K562 (cell line): ENCODE data around the gene GPR15LG. TPM values are rescaled to one million over a fixed set of nuclear protein-coding genes. Genes with fewer than 3 reads are reported as not detected.

ENCODE experiments used
- ATAC-seq: fragments of 200-7000 bp; cut with Tn5 transposase; 3 replicates; pipeline ENCODE4 v1.9.1; 2020; ENCODE audit warnings: moderate library complexity
- BruUV-seq: library from RNA; stranded (reverse); fragments of 400-500 nt; replicated peaks from 2 replicates; lab custom pipeline; 2021; lab: Mats Ljungman, UMichigan
- CTCF ChIA-PET: fragments of 300-600 bp; formaldehyde crosslinking; extraction: SDS; loops from one replicate; lab custom pipeline; 2021; ENCODE audit warnings: low intra/inter-chr PET ratio; lab: Yijun Ruan, JAX
- POLR2A ChIA-PET: fragments of 300-600, 350-650 bp; sonication (Branson Sonifier 250); formaldehyde crosslinking; extraction: SDS; loops from one replicate; lab custom pipeline; 2021; ENCODE audit warnings: antibody characterized with exemption, inconsistent platforms; lab: Yijun Ruan, JAX
- DNase-seq, 4 experiments: peaks; one replicate each; pipeline versions ENCODE4 v3.0.0 to v3.0.0-alpha.2; 2011 to 2018; ENCODE audit warnings: low spot score in 3 of 4, mixed read lengths in 3 of 4; ENCODE audit errors: extremely low read depth in 1 of 4
- FAIRE-seq: peaks from 2 replicates; lab custom pipeline; 2011; peaks lifted over from hg19 to GRCh38; lab: Jason Lieb, UNC
- H2AFZ ChIP-seq: 2 replicates; pipeline ENCODE4 v1.6.0; 2011; ENCODE audit warnings: low read depth, low read length, control low read depth, inconsistent platforms
- H3K27ac ChIP-seq: fragments of 200-600 bp; 3 replicates; pipeline ENCODE4 v1.8.0; 2011; ENCODE audit warnings: low read depth, mild to moderate bottlenecking, control low read depth, inconsistent platforms, low read length, moderate library complexity, mixed read lengths; ENCODE audit errors: extremely low read depth
- H3K27me3 ChIP-seq, 2 experiments: fragments of 300-600 bp in 1 of 2; 2 replicates in 1 of 2; 3 replicates in 1 of 2; pipeline versions ENCODE4 v1.6.0 to v1.8.0; 2011; ENCODE audit warnings: inconsistent platforms in 2 of 2, low read length in 2 of 2, mild to moderate bottlenecking in 1 of 2, mixed read lengths in 1 of 2, moderate library complexity in 1 of 2; ENCODE audit not compliant: control insufficient read depth in 2 of 2, insufficient read depth in 2 of 2
- H3K36me3 ChIP-seq: fragments of 300-600 bp; 3 replicates; pipeline ENCODE4 v1.8.0; 2011; ENCODE audit warnings: mild to moderate bottlenecking, low read length, inconsistent platforms; ENCODE audit not compliant: control insufficient read depth, insufficient read depth
- H3K4me1 ChIP-seq, 2 experiments: fragments of 200-600 bp in 1 of 2; replicated peaks in 1 of 2; 2 replicates in 1 of 2; 3 replicates in 1 of 2; pipeline versions ENCODE4 v1.5.1 to v1.8.0; 2011; ENCODE audit warnings: inconsistent platforms in 2 of 2, low read length in 2 of 2, mild to moderate bottlenecking in 1 of 2, mixed read lengths in 1 of 2, moderate library complexity in 1 of 2; ENCODE audit not compliant: control insufficient read depth in 2 of 2, insufficient read depth in 2 of 2
- H3K4me2 ChIP-seq: 2 replicates; pipeline ENCODE4 v1.6.1; 2011; ENCODE audit warnings: low read length, control low read depth, inconsistent platforms, mixed read lengths; ENCODE audit not compliant: insufficient read depth
- H3K4me3 ChIP-seq: fragments of 200-600 bp; sonication (generic), shearing (Covaris generic); 2 replicates; pipeline ENCODE4 v1.5.1; 2016; ENCODE audit warnings: control low read depth, inconsistent platforms
- H3K79me2 ChIP-seq: fragments of 200-600 bp; 3 replicates; pipeline ENCODE4 v1.8.0; 2011; ENCODE audit warnings: low read length, inconsistent platforms; ENCODE audit not compliant: control insufficient read depth, insufficient read depth
- H3K9ac ChIP-seq, 2 experiments: 2 replicates each; pipeline versions ENCODE4 v1.6.0 to v1.6.1; 2011; ENCODE audit warnings: low read depth in 2 of 2, low read length in 2 of 2, control low read depth in 1 of 2, inconsistent platforms in 1 of 2, mild to moderate bottlenecking in 1 of 2, mixed read lengths in 1 of 2; ENCODE audit not compliant: insufficient read depth in 1 of 2
- H3K9me1 ChIP-seq: one replicate; pipeline ENCODE4 v1.6.0; 2011; ENCODE audit warnings: inconsistent platforms, mild to moderate bottlenecking, low read length, moderate library complexity; ENCODE audit not compliant: control insufficient read depth, insufficient read depth
- H3K9me3 ChIP-seq: replicated peaks from 2 replicates; pipeline ENCODE4 v1.5.1; 2011; ENCODE audit warnings: low read depth, low read length, inconsistent platforms; ENCODE audit not compliant: control insufficient read depth, insufficient read depth
- H4K20me1 ChIP-seq: replicated peaks from 2 replicates; pipeline ENCODE4 v1.6.1; 2011; ENCODE audit warnings: low read length, inconsistent platforms, mixed read lengths; ENCODE audit not compliant: control insufficient read depth, insufficient read depth
- GATAD2A ChIP-seq: fragments of 450-650 bp; IDR thresholded peaks from 2 replicates; pipeline ENCODE4 v1.6.1; 2017
- IFI16 ChIP-seq: fragments of 250-450 bp; sonication (Bioruptor Pico); IDR thresholded peaks from 2 replicates; pipeline ENCODE4 v2.1.2; 2022; ENCODE audit warnings: mild to moderate bottlenecking, inconsistent platforms
- MXD1 ChIP-seq: fragments of 250-450 bp; sonication (Bioruptor Pico); IDR thresholded peaks from 2 replicates; pipeline ENCODE4 v1.8.0; 2021; ENCODE audit warnings: borderline replicate concordance, mild to moderate bottlenecking, moderate library complexity; ENCODE audit not compliant: poor library complexity, severe bottlenecking
- NCOA2 ChIP-seq, 2 experiments: fragments of 450-650 bp; IDR thresholded peaks; 2 replicates each; pipeline ENCODE4 v1.6.1; 2018; ENCODE audit warnings: mild to moderate bottlenecking in 2 of 2, moderate library complexity in 1 of 2; ENCODE audit not compliant: partially characterized antibody in 2 of 2
- POLR2AphosphoS2 ChIP-seq: IDR thresholded peaks from 2 replicates; pipeline ENCODE4 v1.6.1; 2012; ENCODE audit warnings: low read length, improper control_type of control experiment
- RAD21 ChIP-seq, 2 experiments: fragments of 250-450 bp in 1 of 2; fragments of 450-650 bp in 1 of 2; sonication (Bioruptor Pico) in 1 of 2; formaldehyde crosslinking in 1 of 2; IDR thresholded peaks in 1 of 2; conservative IDR thresholded peaks in 1 of 2; 2 replicates each; pipeline versions ENCODE4 v1.4.0 to v1.8.0; 2020 to 2022; ENCODE audit warnings: mild to moderate bottlenecking in 2 of 2, moderate library complexity in 1 of 2
- REST ChIP-seq, 2 experiments: fragments of 450-650 bp; formaldehyde crosslinking in 1 of 2; IDR thresholded peaks; 2 replicates each; pipeline versions ENCODE4 v1.4.0 to v1.6.1; 2014 to 2020; ENCODE audit warnings: mild to moderate bottlenecking in 2 of 2, borderline replicate concordance in 1 of 2, low read depth in 1 of 2
- TAF7 ChIP-seq: fragments of 450-650 bp; IDR thresholded peaks from 2 replicates; pipeline ENCODE4 v1.6.1; 2016; ENCODE audit warnings: missing genetic modification characterization, missing compliant biosample characterization
- TBL1XR1 ChIP-seq, 2 experiments: IDR thresholded peaks; 2 replicates each; pipeline ENCODE4 v1.6.1; 2012; ENCODE audit warnings: improper control_type of control experiment in 2 of 2, low read length in 2 of 2, mild to moderate bottlenecking in 1 of 2
- TCFL5 ChIP-seq: fragments of 250-450 bp; sonication (Bioruptor Pico); conservative IDR thresholded peaks from 2 replicates; pipeline ENCODE4 v1.6.1; 2021; ENCODE audit warnings: mild to moderate bottlenecking, moderate library complexity, matching md5 sums
- ZBTB2 ChIP-seq: fragments of 450-650 bp; IDR thresholded peaks from 2 replicates; pipeline ENCODE4 v1.6.1; 2016; ENCODE audit warnings: antibody characterized with exemption
- WGBS: fragments of 100-300 bp; shearing (Covaris generic); methylation state at CpG from one replicate; pipeline ENCODE4 v1.1.6; 2016; ENCODE audit warnings: low coverage, mixed read lengths; ENCODE audit not compliant: insufficient coverage; ENCODE audit errors: missing lambda C conversion rate; 5-methylcytosine and 5-hydroxymethylcytosine counted together
- in situ Hi-C: fragments of 300-500 bp; cut with MboI; formaldehyde crosslinking; loops from 4 replicates; pipeline ENCODE4 v1.15.0; 2018; ENCODE audit warnings: inconsistent platforms, mixed read lengths
- intact Hi-C: fragments of 100-400 bp; cut with micrococcal nuclease; formaldehyde crosslinking; loops from 2 replicates; pipeline ENCODE4 v1.14.2; 2022
- polyA plus RNA-seq, 8 experiments: library from polyadenylated mRNA; depleted of rRNA in 4 of 8; stranded (reverse) in 5 of 8; unstranded in 3 of 8; fragments of >200 nt; fragmentation: Nextera tagmentation in 2 of 8; fragmentation: Illumina TruSeq in 1 of 8; extraction: Ambion mirVana in 2 of 8; extraction: Trizol in 1 of 8; gene quantifications; 2 replicates each; pipeline versions ENCODE4 v1.2.1 to v1.2.3, GENCODE V29; 2011 to 2014; ENCODE audit warnings: inconsistent platforms in 1 of 8, missing spikeins in 1 of 8
- total RNA-seq, 7 experiments: library from RNA; depleted of rRNA in 6 of 7; stranded (reverse); fragments of >200 nt in 6 of 7; fragmentation: Illumina TruSeq in 2 of 7; extraction: Trizol in 2 of 7; gene quantifications; 2 replicates each; pipeline versions ENCODE4 v1.2.1 to v1.2.3, GENCODE V29; 2011 to 2021; ENCODE audit warnings: low replicate concordance in 1 of 7

GPR15LG gene
- total and polyA plus RNA-seq, 9 of the 15 experiments (the other 6 are each of a cell fraction or from before 2014, with no cell fraction given) = 0.51 TPM; not detected in 8

- Histone ChIP-seq H3K36me3 (no peaks in the 10 kb centered on the region), H3K4me1 (no peaks in the 10 kb centered on the region), H3K9me1 (no peaks in the 10 kb centered on the region), H3K9me3 (0 out of 2 replicates have a peak, but pooled peaks cover 1% of the 10 kb centered on the region), H3K4me3 (no peak overlapping the region), H3K4me2 (no peak overlapping the region), H4K20me1 (no peaks in the 10 kb centered on the region), H3K9ac (no peak overlapping the region), H3K79me2 (no peaks in the 10 kb centered on the region), H3K27me3 (peaks cover 27 to 34% of the 10 kb centered on the region in 2 experiments), H2AFZ (no peak overlapping the region)
- CTCF ChIA-PET = no interaction called here
- ATAC-seq (no peak), FAIRE-seq (no peak), DNase-seq (no peak)
- no TSS peak for BruUV-seq
- 3% methylated on average over 2 of the region's 2 CpGs for WGBS
- intact Hi-C loops = no loop called here
- TF ChIP-seq ZBTB2 = no peak
- TF ChIP-seq NCOA2 (IDR thresholded peaks at IDR 0.05; ENCODE audit: partially characterized antibody in 2 of 2) = no peak
- no peak for TF ChIP-seq MXD1 (CRISPR knock-in tag)
- TF ChIP-seq REST (IDR thresholded peaks at IDR 0.05; ENCODE audit: borderline replicate concordance) = no peak
- no peak for TF ChIP-seq REST (CRISPR knock-in tag; IDR thresholded peaks at IDR 0.05; ENCODE audit: low read depth)
- TF ChIP-seq RAD21 (CRISPR knock-in tag; conservative IDR thresholded peaks at IDR 0.05 in 1 of 2, IDR thresholded peaks at IDR 0.05 in 1 of 2) = no peak
- no peak for TF ChIP-seq TAF7 (tag)
- no peak for TF ChIP-seq POLR2AphosphoS2
- TF ChIP-seq TBL1XR1 (IDR thresholded peaks at IDR 0.05; ENCODE audit: low read length in 2 of 2) = no peak
- no peak for TF ChIP-seq TCFL5 (CRISPR knock-in tag)
- no peak for TF ChIP-seq IFI16 (CRISPR knock-in tag)
- TF ChIP-seq GATAD2A = no peak
- TF ChIP-seq, all 486 proteins: peak for 0
- no peak overlapping the region for H3K27ac ChIP-seq
- in situ Hi-C loops = no loop called here
- POLR2A ChIA-PET = interaction anchor here (2.3 kb wide), 1 partner anchor 8 kb away, joined by 10 read pairs; no protein-coding TSS in a partner anchor
Measured at GRCh38 chr10:84163996-84164395, 9.6 kb upstream of the GPR15LG start.
